Measurements from ENCODE around the gene BCL7A. TPM values are rescaled to one million over a fixed set of nuclear protein-coding genes. Genes with fewer than 3 reads are reported as not detected.

The BCL7A gene
- total and polyA plus RNA-seq, 4 experiments from 2014 or later = 1.5 to 3.7 (median 2.8) TPM

DNA sequence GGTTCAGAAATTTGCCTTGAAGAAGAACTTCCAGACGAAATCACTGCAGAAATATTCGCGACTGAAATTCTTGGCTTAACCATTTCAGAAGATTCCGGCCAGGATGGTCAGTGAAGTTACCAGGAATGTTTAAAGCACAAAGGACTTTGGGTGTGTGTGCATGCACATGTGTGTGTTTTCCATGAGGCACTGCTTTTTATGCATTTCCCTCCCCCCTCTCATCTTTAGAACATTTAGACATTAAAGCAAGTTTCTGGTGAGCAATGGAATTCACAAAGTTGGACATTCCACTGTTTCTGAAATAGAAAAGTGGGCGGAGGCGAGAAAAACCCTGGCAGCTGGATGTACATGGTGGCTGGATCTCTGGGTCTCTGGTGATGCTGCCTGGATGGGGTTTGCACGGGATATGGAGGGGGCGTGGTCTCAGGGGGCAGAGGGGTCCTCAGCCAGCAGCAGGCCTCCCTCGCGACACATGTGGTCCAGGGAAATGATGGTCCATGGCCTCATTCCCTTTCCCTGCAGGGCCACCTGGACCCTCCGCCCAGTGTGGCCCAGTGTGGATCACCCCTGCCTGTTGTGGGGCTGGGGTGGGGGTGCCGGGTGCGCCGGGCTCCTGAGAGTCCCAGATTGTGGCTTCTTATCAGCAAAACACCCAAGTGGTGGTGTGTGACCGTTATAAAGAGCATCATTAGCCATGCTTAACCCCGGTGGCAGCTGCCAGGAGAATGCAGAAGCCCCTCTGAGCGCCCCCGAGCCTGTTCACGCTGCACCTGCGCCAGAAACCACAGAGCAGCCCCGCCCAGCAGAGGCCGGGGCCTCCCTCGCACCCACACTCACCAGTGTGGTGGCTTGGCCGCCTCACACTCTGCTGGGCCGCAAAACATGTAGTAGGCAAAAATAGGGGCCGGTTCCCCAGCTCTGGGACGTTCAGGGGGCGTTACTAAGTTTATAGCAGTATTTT is 17.8 kb upstream of the BCL7A start:
- Mint-ChIP-seq H3K36me3 (peaks cover 0 to 3% of the 10 kb centered on the region in 2 donors), H3K4me1 (peaks cover 13 to 39% (median 18%) of the 10 kb centered on the region in 4 donors), H3K27me3 (peaks cover 2 to 6% of the 10 kb centered on the region in 2 donors), H3K9me3 (peaks cover 0 to 9% (median 4%) of the 10 kb centered on the region in 8 donors), H3K27ac (peak overlapping the region in 3 of 7 donors; percentile 29 to 74 (median 29)), H3K4me3 (peak overlapping the region in 3 of 8 donors; percentile 20 to 26 (median 20))
- intact Hi-C loops (cut with micrococcal nuclease) = no loop called here
- H3K27ac ChIP-seq (ENCODE audit: low read depth, low read length) = no peak overlapping the region
- no peaks in the 10 kb centered on the region for H3K27me3 ChIP-seq (ENCODE audit: insufficient read depth, low read length)
- no peaks in the 10 kb centered on the region for H3K9me3 ChIP-seq (ENCODE audit: control insufficient read depth in 1 of 2, low read length in 2 of 2)
- no peak for DNase-seq
- H3K36me3 ChIP-seq (ENCODE audit: insufficient read depth, low read length) = no peaks in the 10 kb centered on the region
- ChIA-PET POLR2A (ENCODE audit: partially characterized antibody) (no interaction called here), CTCF (ENCODE audit: partially characterized antibody) (no interaction called here)
- peaks cover 40% of the 10 kb centered on the region for H3K4me1 ChIP-seq (ENCODE audit: insufficient read depth, low read length)
- H3K4me3 ChIP-seq (ENCODE audit: low read length in 2 of 2) = no peak overlapping the region

DNA sequence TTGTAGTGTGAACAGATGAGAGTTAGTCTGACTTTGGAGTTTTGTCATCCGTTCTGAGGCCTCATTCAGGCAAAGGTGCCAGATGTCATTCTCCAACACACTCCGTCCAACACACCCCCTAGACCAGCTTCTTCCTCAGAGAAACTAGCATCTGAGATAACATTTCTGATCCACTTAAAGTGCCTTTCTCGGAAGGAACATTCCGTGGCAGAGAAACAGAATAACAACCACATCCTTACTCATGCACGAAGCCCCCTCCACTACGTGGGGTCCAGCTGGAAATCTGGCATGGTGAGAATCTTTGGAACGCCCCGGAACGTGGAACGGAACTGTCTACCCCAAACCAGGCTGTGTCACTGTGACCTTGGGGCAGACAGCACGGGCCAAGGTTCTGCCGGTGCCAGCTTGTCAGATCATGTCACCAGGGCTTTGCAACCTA is 17.0 kb upstream of the BCL7A start:
- ChIA-PET CTCF (ENCODE audit: partially characterized antibody) (no interaction called here), POLR2A (ENCODE audit: partially characterized antibody) (no interaction called here)
- no peak overlapping the region for H3K4me3 ChIP-seq (ENCODE audit: low read length in 2 of 2)
- H3K27me3 ChIP-seq (ENCODE audit: insufficient read depth, low read length) = no peaks in the 10 kb centered on the region
- H3K4me1 ChIP-seq (ENCODE audit: insufficient read depth, low read length) = peaks cover 40% of the 10 kb centered on the region
- Mint-ChIP-seq H3K4me1 (peaks cover 13 to 39% (median 18%) of the 10 kb centered on the region in 4 donors), H3K27ac (peak overlapping the region in 2 of 7 donors; percentile 29 to 74), H3K36me3 (peaks cover 0 to 1% of the 10 kb centered on the region in 2 donors), H3K4me3 (peak overlapping the region in 5 of 8 donors; percentile 20 to 68 (median 26)), H3K27me3 (peaks cover 2 to 4% of the 10 kb centered on the region in 2 donors), H3K9me3 (peaks cover 0 to 3% (median under 1%) of the 10 kb centered on the region in 8 donors)
- no peak overlapping the region for H3K27ac ChIP-seq (ENCODE audit: low read depth, low read length)
- H3K36me3 ChIP-seq (ENCODE audit: insufficient read depth, low read length) = no peaks in the 10 kb centered on the region
- no peaks in the 10 kb centered on the region for H3K9me3 ChIP-seq (ENCODE audit: control insufficient read depth in 1 of 2, low read length in 2 of 2)
- intact Hi-C loops (cut with micrococcal nuclease) = no loop called here
- no peak for DNase-seq

DNA sequence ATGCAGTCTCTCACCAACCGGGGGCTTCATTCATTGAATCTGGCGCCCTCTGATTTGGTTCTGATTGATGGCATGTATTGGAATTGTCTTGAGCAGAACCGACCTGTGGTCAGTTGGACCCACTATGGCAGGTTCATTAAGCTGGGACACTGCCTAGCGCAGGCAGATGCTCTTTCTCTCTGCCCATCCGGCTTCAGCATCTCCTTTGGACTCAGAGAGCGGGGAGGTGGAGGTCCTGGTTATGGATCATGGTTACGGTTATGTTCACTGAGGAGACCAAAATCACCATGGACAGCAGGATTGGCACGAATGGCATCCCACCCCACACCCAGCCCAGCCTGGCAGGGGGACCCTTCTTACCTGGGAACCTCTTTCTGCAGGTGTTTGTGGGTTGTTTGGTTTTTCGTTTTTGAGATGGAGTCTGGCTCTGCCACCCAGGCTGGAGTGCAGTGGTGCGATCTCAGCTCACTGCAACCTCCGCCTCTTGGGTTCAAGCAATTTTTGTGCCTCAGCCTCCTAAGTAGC is 16.4 kb upstream of the BCL7A start:
- no peaks in the 10 kb centered on the region for H3K36me3 Mint-ChIP-seq
- no peaks in the 10 kb centered on the region for H3K9me3 ChIP-seq (ENCODE audit: control insufficient read depth in 1 of 2, low read length in 2 of 2)
- peaks cover 1 to 2% of the 10 kb centered on the region in 2 donors for H3K27me3 Mint-ChIP-seq
- peaks cover 13 to 39% (median 18%) of the 10 kb centered on the region in 4 donors for H3K4me1 Mint-ChIP-seq
- no peak overlapping the region for H3K4me3 Mint-ChIP-seq
- no peak overlapping the region for H3K27ac Mint-ChIP-seq
- H3K4me1 ChIP-seq (ENCODE audit: insufficient read depth, low read length) = peaks cover 40% of the 10 kb centered on the region
- DNase-seq = no peak
- H3K27ac ChIP-seq (ENCODE audit: low read depth, low read length) = no peak overlapping the region
- no peaks in the 10 kb centered on the region for H3K27me3 ChIP-seq (ENCODE audit: insufficient read depth, low read length)
- H3K36me3 ChIP-seq (ENCODE audit: insufficient read depth, low read length) = no peaks in the 10 kb centered on the region
- no peak overlapping the region for H3K4me3 ChIP-seq (ENCODE audit: low read length in 2 of 2)
- CTCF ChIA-PET (ENCODE audit: partially characterized antibody) = interaction anchor here (1.8 kb wide), 1 partner anchor 86 kb away, joined by 16 read pairs; the partner anchor contains the start of gene CFAP251
- intact Hi-C loops (cut with micrococcal nuclease) = no loop called here
- POLR2A ChIA-PET (ENCODE audit: partially characterized antibody) = interaction anchor here (2.6 kb wide), 1 partner anchor 16 kb away, joined by 12 read pairs; the partner anchor contains the start of gene BCL7A
- no peaks in the 10 kb centered on the region for H3K9me3 Mint-ChIP-seq

DNA sequence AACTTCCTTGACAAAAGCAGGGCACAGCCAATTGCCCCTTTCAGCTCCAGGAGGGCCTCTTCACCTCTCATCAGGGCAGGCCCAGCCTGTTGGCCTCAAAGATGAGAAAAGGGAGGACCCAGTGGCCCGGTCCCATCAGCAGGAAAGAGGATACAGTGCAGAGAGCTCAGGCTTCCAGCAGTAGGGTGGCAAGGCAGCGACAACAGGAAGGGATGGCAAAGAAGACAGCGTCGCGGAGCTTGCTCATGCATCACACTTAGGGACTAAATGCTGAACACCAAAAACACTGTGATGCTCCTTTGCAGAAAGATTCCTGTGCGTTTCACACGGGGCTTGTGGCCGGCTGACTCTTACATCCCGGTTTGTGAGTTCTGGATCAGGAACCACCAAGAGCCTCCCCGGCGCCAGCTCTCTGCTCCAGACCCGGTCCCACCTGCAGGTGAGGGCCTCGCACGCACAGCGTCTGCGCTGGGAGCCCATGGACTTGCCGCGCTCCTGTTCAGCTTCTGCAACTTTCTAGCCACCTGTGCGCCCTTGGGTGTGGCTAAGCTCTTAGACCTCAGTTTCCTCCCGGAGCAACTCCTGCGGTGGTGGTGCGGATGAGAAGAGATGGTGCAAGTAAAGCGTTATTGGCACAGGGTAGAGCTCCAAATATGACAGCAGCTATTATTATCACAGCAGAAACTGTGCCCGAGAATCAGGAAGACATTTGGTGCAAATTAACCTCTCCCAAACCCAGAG is 15.3 kb upstream of the BCL7A start:
- intact Hi-C loops (cut with micrococcal nuclease) = no loop called here
- Mint-ChIP-seq H3K4me1 (peaks cover 13 to 39% (median 18%) of the 10 kb centered on the region in 4 donors), H3K27me3 (peaks cover 1 to 5% of the 10 kb centered on the region in 2 donors), H3K27ac (peak overlapping the region; percentile 26 to 87 (median 57)), H3K9me3 (no peaks in the 10 kb centered on the region), H3K36me3 (no peaks in the 10 kb centered on the region), H3K4me3 (peak overlapping the region; percentile 69 to 85 (median 78))
- Histone ChIP-seq H3K9me3 (ENCODE audit: control insufficient read depth in 1 of 2, low read length in 2 of 2) (no peaks in the 10 kb centered on the region), H3K4me1 (ENCODE audit: insufficient read depth, low read length) (peaks cover 40% of the 10 kb centered on the region), H3K27ac (ENCODE audit: low read depth, low read length) (no peak overlapping the region), H3K36me3 (ENCODE audit: insufficient read depth, low read length) (no peaks in the 10 kb centered on the region), H3K4me3 (ENCODE audit: low read length in 2 of 2) (peak overlapping the region in 1 of 2 donors; percentile 28), H3K27me3 (ENCODE audit: insufficient read depth, low read length) (no peaks in the 10 kb centered on the region)
- CTCF ChIA-PET (ENCODE audit: partially characterized antibody) = interaction anchor here (0.7 to 1.8 kb wide), 7 partner anchors 10 to 506 kb away, joined by 3 to 16 read pairs (median 3); partner anchors contain the start of gene CFAP251
- POLR2A ChIA-PET (ENCODE audit: partially characterized antibody) = interaction anchor here (0.6 to 2.6 kb wide), 7 partner anchors 10 to 607 kb away, joined by 3 to 12 read pairs (median 3); partner anchors contain the start of genes BCL7A and CFAP251
- peak in 4 of 5 donors; percentile 16 to 30 (median 20) for DNase-seq

DNA sequence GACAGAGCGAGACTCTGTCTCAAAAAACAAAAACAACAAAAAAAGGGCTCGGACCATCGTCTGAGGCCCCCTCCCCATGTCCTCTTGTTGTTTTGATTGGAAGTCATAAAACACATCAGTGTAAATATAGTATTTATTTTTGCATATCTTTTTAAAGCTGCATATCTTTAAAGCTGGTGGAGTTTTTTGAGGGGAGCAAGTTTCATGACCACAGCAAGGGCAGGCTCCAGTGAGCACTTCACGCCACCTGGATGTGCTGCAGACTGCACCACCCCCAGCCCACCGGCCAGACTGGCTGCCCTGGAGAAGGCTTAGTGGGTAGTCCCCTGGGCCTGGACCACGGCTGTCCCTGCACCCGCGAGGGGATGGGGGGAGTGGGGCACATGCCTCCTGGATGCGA is 11.9 kb upstream of the BCL7A start:
- CTCF ChIA-PET (ENCODE audit: partially characterized antibody) = interaction anchor here (0.6 kb wide), 1 partner anchor 12 kb away, joined by 3 read pairs; no protein-coding TSS in a partner anchor
- no peak for DNase-seq
- H3K27me3 Mint-ChIP-seq = peaks cover 1 to 5% of the 10 kb centered on the region in 2 donors
- POLR2A ChIA-PET (ENCODE audit: partially characterized antibody) = no interaction called here
- no peak overlapping the region for H3K27ac Mint-ChIP-seq
- Histone ChIP-seq H3K36me3 (ENCODE audit: insufficient read depth, low read length) (no peaks in the 10 kb centered on the region), H3K27me3 (ENCODE audit: insufficient read depth, low read length) (no peaks in the 10 kb centered on the region), H3K4me3 (ENCODE audit: low read length in 2 of 2) (no peak overlapping the region), H3K4me1 (ENCODE audit: insufficient read depth, low read length) (peaks cover 29% of the 10 kb centered on the region), H3K27ac (ENCODE audit: low read depth, low read length) (no peak overlapping the region), H3K9me3 (ENCODE audit: control insufficient read depth in 1 of 2, low read length in 2 of 2) (no peaks in the 10 kb centered on the region)
- no peak overlapping the region for H3K4me3 Mint-ChIP-seq
- no peaks in the 10 kb centered on the region for H3K9me3 Mint-ChIP-seq
- intact Hi-C loops (cut with micrococcal nuclease) = no loop called here
- no peaks in the 10 kb centered on the region for H3K36me3 Mint-ChIP-seq
- peaks cover 10 to 29% (median 17%) of the 10 kb centered on the region in 4 donors for H3K4me1 Mint-ChIP-seq

DNA sequence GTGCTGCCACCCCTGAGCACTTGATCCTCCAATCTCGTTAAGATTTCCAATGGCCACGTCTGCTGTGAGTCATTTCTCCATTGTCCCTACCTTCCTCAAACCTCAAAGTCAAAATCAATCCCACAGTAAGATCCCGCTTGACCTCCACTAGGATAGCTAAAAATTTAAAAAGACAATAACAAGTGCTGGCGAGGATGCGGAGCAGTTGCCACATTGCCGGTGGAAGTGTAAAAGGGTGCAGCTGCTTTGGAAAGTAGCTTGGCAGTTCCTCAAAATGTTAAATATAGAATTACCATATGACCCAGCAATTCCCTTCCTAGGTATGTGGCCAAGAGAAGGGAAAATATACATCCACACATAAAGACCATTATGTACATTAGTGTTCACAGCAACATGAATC is 9.5 kb upstream of the BCL7A start:
- H3K27ac ChIP-seq (ENCODE audit: low read depth, low read length) = no peak overlapping the region
- no peak for DNase-seq
- no peaks in the 10 kb centered on the region for H3K36me3 ChIP-seq (ENCODE audit: insufficient read depth, low read length)
- peaks cover 1 to 10% (median 4%) of the 10 kb centered on the region in 4 donors for H3K4me1 Mint-ChIP-seq
- no peaks in the 10 kb centered on the region for H3K36me3 Mint-ChIP-seq
- H3K27me3 Mint-ChIP-seq = peaks cover 1 to 3% of the 10 kb centered on the region in 2 donors
- intact Hi-C loops (cut with micrococcal nuclease) = no loop called here
- peaks cover 0 to 2% (median 0%) of the 10 kb centered on the region in 8 donors for H3K9me3 Mint-ChIP-seq
- no peak overlapping the region for H3K27ac Mint-ChIP-seq
- POLR2A ChIA-PET (ENCODE audit: partially characterized antibody) = no interaction called here
- no peak overlapping the region for H3K4me3 ChIP-seq (ENCODE audit: low read length in 2 of 2)
- no peak overlapping the region for H3K4me3 Mint-ChIP-seq
- CTCF ChIA-PET (ENCODE audit: partially characterized antibody) = interaction anchor here (1.0 kb wide), 1 partner anchor 94 kb away, joined by 4 read pairs; the partner anchor contains the start of gene CFAP251
- no peaks in the 10 kb centered on the region for H3K9me3 ChIP-seq (ENCODE audit: control insufficient read depth in 1 of 2, low read length in 2 of 2)
- no peaks in the 10 kb centered on the region for H3K27me3 ChIP-seq (ENCODE audit: insufficient read depth, low read length)
- peaks cover 6% of the 10 kb centered on the region for H3K4me1 ChIP-seq (ENCODE audit: insufficient read depth, low read length)

Measured in CD4-positive, alpha-beta memory T cell (primary cell).